Neural progenitor cell (in vitro differentiated cells): ENCODE measurements around the gene PIWIL4. TPM values are rescaled to one million over a fixed set of nuclear protein-coding genes. Genes with fewer than 3 reads are reported as not detected.

Experiments
- DNase-seq: peaks from one replicate; pipeline ENCODE4 v3.0.0-alpha.2; 2016; ENCODE audit warnings: low spot score
- H2AFZ ChIP-seq: fragments of 200-600 bp; sonication (generic); replicated peaks from 2 replicates; pipeline ENCODE4 v1.6.1; 2016; ENCODE audit warnings: antibody characterized with exemption
- H3F3A ChIP-seq: fragments of 200-600 bp; sonication (generic); 2 replicates; pipeline ENCODE4 v1.6.1; 2016; ENCODE audit warnings: antibody characterized with exemption, low read depth
- H3K27ac ChIP-seq: fragments of 200-600 bp; sonication (generic); 2 replicates; pipeline ENCODE4 v1.5.1; 2016; ENCODE audit warnings: mild to moderate bottlenecking
- H3K27me3 ChIP-seq: fragments of 200-600 bp; sonication (generic); 2 replicates; pipeline ENCODE4 v1.6.1; 2016; ENCODE audit warnings: mild to moderate bottlenecking, moderate library complexity
- H3K36me3 ChIP-seq: fragments of 200-600 bp; sonication (generic); 2 replicates; pipeline ENCODE4 v1.5.1; 2016
- H3K4me1 ChIP-seq: fragments of 200-600 bp; sonication (generic); 2 replicates; pipeline ENCODE4 v1.6.1; 2016; ENCODE audit warnings: mixed run types
- H3K4me2 ChIP-seq: fragments of 200-600 bp; sonication (generic); 2 replicates; pipeline ENCODE4 v1.6.1; 2016
- H3K4me3 ChIP-seq: fragments of 200-600 bp; sonication (generic); 2 replicates; pipeline ENCODE4 v1.5.1; 2016
- H3K79me2 ChIP-seq: fragments of 200-600 bp; sonication (generic); 2 replicates; pipeline ENCODE4 v1.6.1; 2016; ENCODE audit warnings: low read depth
- H3K9ac ChIP-seq: fragments of 200-600 bp; sonication (generic); 2 replicates; pipeline ENCODE4 v1.6.1; 2016
- H3K9me3 ChIP-seq: fragments of 200-600 bp; sonication (generic); 2 replicates; pipeline ENCODE4 v1.5.1; 2016; ENCODE audit warnings: low read depth
- H4K20me1 ChIP-seq: fragments of 200-600 bp; sonication (generic); 2 replicates; pipeline ENCODE4 v1.6.1; 2016; ENCODE audit warnings: low read depth
- H3K27ac Mint-ChIP-seq: 3 replicates; pipeline ENCODE4 v1.8.0; 2021; ENCODE audit warnings: mixed read lengths
- H3K27me3 Mint-ChIP-seq: 2 replicates; pipeline ENCODE4 v1.8.0; 2022; ENCODE audit warnings: low read depth, mild to moderate bottlenecking, inconsistent platforms, moderate library complexity, mixed read lengths; ENCODE audit not compliant: insufficient read depth
- H3K36me3 Mint-ChIP-seq: 3 replicates; pipeline ENCODE4 v1.8.0; 2021; ENCODE audit warnings: mixed read lengths
- H3K4me1 Mint-ChIP-seq: 3 replicates; pipeline ENCODE4 v1.8.0; 2021; ENCODE audit warnings: mixed read lengths
- H3K4me3 Mint-ChIP-seq: 3 replicates; pipeline ENCODE4 v1.8.0; 2021; ENCODE audit warnings: mild to moderate bottlenecking, moderate library complexity, mixed read lengths
- H3K9me3 Mint-ChIP-seq: 3 replicates; pipeline ENCODE4 v1.8.0; 2020; ENCODE audit warnings: mixed read lengths
- EZH2 ChIP-seq: fragments of 200-600 bp; sonication (generic); IDR thresholded peaks from 2 replicates; pipeline ENCODE4 v1.6.1; 2017; ENCODE audit warnings: antibody characterized with exemption, mild to moderate bottlenecking, moderate library complexity
- EZH2phosphoT487 ChIP-seq: fragments of 200-600 bp; sonication (generic); IDR thresholded peaks from 2 replicates; pipeline ENCODE4 v1.6.1; 2017; ENCODE audit warnings: antibody characterized with exemption
- total RNA-seq: library from RNA; depleted of rRNA; stranded (reverse); fragments of >200 nt; gene quantifications from 2 replicates; pipeline ENCODE4 v1.2.3, GENCODE V29; 2015; ENCODE audit warnings: low replicate concordance
- TF ChIP-seq, protein P1 (sequence below): fragments of 200-600 bp; sonication (generic); IDR thresholded peaks from 2 replicates; pipeline ENCODE4 v1.5.1; 2017; ENCODE audit warnings: antibody characterized with exemption, mild to moderate bottlenecking

PIWIL4 gene
- total RNA-seq, 1 donor from 2014 or later, result 1.3 TPM

GRCh38 chr11:94557421-94557820 lies 9.7 kb upstream of the PIWIL4 start:
- H3K4me1 Mint-ChIP-seq, result no peaks in the 10 kb centered on the region
- Histone ChIP-seq H3K36me3 (no peaks in the 10 kb centered on the region), H3K4me1 (no peaks in the 10 kb centered on the region), H3K9me3 (no peaks in the 10 kb centered on the region), H3F3A (no peaks in the 10 kb centered on the region), H3K4me3 (no peak overlapping the region), H3K27ac (no peak overlapping the region), H2AFZ (no peak overlapping the region), H3K4me2 (no peak overlapping the region), H3K79me2 (no peaks in the 10 kb centered on the region), H4K20me1 (no peaks in the 10 kb centered on the region), H3K9ac (no peak overlapping the region), H3K27me3 (no peaks in the 10 kb centered on the region)
- no peak for DNase-seq
- H3K4me3 Mint-ChIP-seq, result no peak overlapping the region
- H3K27me3 Mint-ChIP-seq, result peaks cover 2% of the 10 kb centered on the region
- no peak overlapping the region for H3K27ac Mint-ChIP-seq
- no peaks in the 10 kb centered on the region for H3K36me3 Mint-ChIP-seq
- TF ChIP-seq EZH2, result no peak
- TF ChIP-seq, protein P1, sequence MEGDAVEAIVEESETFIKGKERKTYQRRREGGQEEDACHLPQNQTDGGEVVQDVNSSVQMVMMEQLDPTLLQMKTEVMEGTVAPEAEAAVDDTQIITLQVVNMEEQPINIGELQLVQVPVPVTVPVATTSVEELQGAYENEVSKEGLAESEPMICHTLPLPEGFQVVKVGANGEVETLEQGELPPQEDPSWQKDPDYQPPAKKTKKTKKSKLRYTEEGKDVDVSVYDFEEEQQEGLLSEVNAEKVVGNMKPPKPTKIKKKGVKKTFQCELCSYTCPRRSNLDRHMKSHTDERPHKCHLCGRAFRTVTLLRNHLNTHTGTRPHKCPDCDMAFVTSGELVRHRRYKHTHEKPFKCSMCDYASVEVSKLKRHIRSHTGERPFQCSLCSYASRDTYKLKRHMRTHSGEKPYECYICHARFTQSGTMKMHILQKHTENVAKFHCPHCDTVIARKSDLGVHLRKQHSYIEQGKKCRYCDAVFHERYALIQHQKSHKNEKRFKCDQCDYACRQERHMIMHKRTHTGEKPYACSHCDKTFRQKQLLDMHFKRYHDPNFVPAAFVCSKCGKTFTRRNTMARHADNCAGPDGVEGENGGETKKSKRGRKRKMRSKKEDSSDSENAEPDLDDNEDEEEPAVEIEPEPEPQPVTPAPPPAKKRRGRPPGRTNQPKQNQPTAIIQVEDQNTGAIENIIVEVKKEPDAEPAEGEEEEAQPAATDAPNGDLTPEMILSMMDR, result no peak
- no peak for TF ChIP-seq EZH2phosphoT487
- H3K9me3 Mint-ChIP-seq, result no peaks in the 10 kb centered on the region

DNA sequence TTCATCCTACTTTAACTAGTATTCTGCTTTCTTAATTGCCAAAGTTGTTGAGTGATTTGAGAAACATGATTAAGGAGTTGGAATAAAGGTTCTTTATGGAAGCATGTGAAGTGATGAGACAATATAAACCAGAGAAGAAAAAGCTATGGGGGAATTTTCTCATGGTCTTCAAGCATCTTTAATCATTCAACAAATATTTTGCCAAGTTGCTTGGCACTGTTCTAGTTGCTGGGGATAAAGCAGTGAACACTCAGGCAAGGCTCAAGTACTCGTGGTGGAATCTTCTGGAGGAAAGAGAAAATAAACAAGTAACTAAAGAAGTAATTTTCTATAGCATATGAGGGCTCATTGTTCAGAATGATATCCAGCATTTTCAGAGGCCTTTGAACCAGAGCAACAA lies 9.2 kb upstream of the PIWIL4 start:
- Histone ChIP-seq H3K79me2 (no peaks in the 10 kb centered on the region), H3F3A (no peaks in the 10 kb centered on the region), H2AFZ (no peak overlapping the region), H4K20me1 (no peaks in the 10 kb centered on the region), H3K9me3 (no peaks in the 10 kb centered on the region), H3K4me3 (no peak overlapping the region), H3K9ac (no peak overlapping the region), H3K27ac (no peak overlapping the region), H3K27me3 (no peaks in the 10 kb centered on the region), H3K4me1 (no peaks in the 10 kb centered on the region), H3K36me3 (no peaks in the 10 kb centered on the region), H3K4me2 (no peak overlapping the region)
- Mint-ChIP-seq H3K4me3 (no peak overlapping the region), H3K36me3 (no peaks in the 10 kb centered on the region), H3K27ac (no peak overlapping the region), H3K27me3 (peaks cover 2% of the 10 kb centered on the region), H3K4me1 (peaks cover 3% of the 10 kb centered on the region), H3K9me3 (no peaks in the 10 kb centered on the region)
- TF ChIP-seq, protein P1, result no peak
- no peak for TF ChIP-seq EZH2phosphoT487
- no peak for TF ChIP-seq EZH2
- no peak for DNase-seq

- H4K20me1 ChIP-seq, result no peaks in the 10 kb centered on the region
- H2AFZ ChIP-seq, result no peak overlapping the region
- no peak overlapping the region for H3K4me2 ChIP-seq
- no peak overlapping the region for H3K4me3 Mint-ChIP-seq
- H3F3A ChIP-seq, result no peaks in the 10 kb centered on the region
- DNase-seq, result no peak
- TF ChIP-seq, protein P1, result no peak
- TF ChIP-seq EZH2 (no peak), EZH2phosphoT487 (no peak)
- no peaks in the 10 kb centered on the region for H3K9me3 ChIP-seq
- no peak overlapping the region for H3K27ac Mint-ChIP-seq
- H3K27me3 Mint-ChIP-seq, result peaks cover 2% of the 10 kb centered on the region
- H3K27me3 ChIP-seq, result no peaks in the 10 kb centered on the region
- H3K9me3 Mint-ChIP-seq, result no peaks in the 10 kb centered on the region
- no peaks in the 10 kb centered on the region for H3K36me3 Mint-ChIP-seq
- H3K9ac ChIP-seq, result no peak overlapping the region
- no peaks in the 10 kb centered on the region for H3K4me1 ChIP-seq
- H3K4me3 ChIP-seq, result no peak overlapping the region
- H3K27ac ChIP-seq, result no peak overlapping the region
- no peaks in the 10 kb centered on the region for H3K36me3 ChIP-seq
- no peaks in the 10 kb centered on the region for H3K79me2 ChIP-seq
- H3K4me1 Mint-ChIP-seq, result peaks cover 6% of the 10 kb centered on the region
Observed at GRCh38 chr11:94558468-94558867, 8.7 kb upstream of the PIWIL4 start.

DNA sequence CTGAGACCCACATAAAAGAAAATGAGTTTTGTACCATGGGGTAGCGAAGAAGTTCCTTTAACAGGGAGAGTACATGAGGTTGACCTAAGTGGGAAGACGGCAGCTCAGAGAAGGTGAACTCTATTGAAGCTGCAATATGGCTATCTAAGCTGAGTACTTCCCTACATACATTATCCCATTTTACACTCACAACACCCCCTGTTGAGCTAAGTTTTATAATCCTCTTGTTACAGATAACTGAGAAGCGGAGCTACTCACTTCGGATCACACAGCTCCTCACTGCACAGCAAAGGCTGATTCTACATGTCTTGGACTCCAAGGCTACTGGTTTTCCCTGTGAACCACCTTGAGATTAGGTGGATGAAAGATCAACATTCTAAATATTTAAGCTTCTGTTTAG lies 8.2 kb upstream of the PIWIL4 start:
- no peak overlapping the region for H3K4me2 ChIP-seq
- H3K9me3 ChIP-seq, result no peaks in the 10 kb centered on the region
- H3K4me3 ChIP-seq, result no peak overlapping the region
- Mint-ChIP-seq H3K27ac (no peak overlapping the region), H3K9me3 (no peaks in the 10 kb centered on the region), H3K36me3 (no peaks in the 10 kb centered on the region), H3K4me1 (peaks cover 6% of the 10 kb centered on the region), H3K4me3 (no peak overlapping the region), H3K27me3 (peaks cover 2% of the 10 kb centered on the region)
- no peaks in the 10 kb centered on the region for H3K4me1 ChIP-seq
- no peak for DNase-seq
- TF ChIP-seq, protein P1, result no peak
- H3K27ac ChIP-seq, result no peak overlapping the region
- H3K36me3 ChIP-seq, result no peaks in the 10 kb centered on the region
- H4K20me1 ChIP-seq, result no peaks in the 10 kb centered on the region
- H3K27me3 ChIP-seq, result no peaks in the 10 kb centered on the region
- H3F3A ChIP-seq, result no peaks in the 10 kb centered on the region
- no peaks in the 10 kb centered on the region for H3K79me2 ChIP-seq
- H2AFZ ChIP-seq, result no peak overlapping the region
- no peak overlapping the region for H3K9ac ChIP-seq
